ENCODE results near the gene APBB3.

Gene APBB3

DNA sequence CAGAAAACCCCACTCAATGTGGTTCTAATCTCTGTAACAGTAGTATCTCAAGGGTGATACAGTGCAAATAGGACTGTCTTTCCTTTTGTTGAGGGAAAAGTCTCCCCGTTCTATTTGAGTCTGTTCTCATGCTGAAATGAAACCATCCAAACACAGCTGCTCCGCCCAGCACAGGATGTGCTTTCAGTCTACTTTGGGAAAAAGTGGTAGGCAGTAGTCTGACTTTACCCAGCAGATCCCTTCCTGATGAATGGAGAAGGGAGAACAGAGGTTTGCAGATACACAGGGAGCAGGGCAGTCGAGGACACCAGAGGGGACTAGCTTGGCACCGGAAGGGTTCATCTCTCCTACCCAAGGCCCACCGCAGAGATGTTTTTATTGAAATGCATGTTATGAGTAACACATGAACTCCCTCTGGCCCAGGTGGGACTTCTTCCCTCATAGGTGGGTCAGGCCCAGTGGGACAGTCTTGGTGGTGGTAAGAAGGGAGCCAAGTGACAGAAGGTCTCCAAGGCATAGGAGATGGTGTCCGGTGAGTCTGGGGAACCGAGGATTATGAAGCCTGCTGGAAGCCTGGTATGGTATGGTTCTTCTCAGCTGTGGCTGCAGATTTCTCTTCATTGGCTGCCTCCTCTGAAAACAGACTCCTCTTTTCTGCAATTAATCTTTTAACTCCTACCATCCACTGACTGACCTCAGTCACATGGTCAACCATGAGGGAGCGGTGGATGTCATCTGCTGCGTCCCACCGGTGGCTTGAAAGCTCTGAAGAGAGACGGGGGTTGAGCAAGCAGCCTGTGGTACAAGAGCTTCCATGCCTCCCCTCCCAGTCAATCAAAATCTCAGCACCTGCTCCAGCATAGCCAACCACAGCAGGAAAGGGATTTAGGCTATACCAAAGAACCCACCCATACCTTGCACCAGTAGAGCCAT, 14.0 kb downstream of the APBB3 start:
- TF ChIP-seq CTCF (IDR thresholded peaks at IDR 0.05; ENCODE audit: low read length, missing control alignments) = no peak

DNA sequence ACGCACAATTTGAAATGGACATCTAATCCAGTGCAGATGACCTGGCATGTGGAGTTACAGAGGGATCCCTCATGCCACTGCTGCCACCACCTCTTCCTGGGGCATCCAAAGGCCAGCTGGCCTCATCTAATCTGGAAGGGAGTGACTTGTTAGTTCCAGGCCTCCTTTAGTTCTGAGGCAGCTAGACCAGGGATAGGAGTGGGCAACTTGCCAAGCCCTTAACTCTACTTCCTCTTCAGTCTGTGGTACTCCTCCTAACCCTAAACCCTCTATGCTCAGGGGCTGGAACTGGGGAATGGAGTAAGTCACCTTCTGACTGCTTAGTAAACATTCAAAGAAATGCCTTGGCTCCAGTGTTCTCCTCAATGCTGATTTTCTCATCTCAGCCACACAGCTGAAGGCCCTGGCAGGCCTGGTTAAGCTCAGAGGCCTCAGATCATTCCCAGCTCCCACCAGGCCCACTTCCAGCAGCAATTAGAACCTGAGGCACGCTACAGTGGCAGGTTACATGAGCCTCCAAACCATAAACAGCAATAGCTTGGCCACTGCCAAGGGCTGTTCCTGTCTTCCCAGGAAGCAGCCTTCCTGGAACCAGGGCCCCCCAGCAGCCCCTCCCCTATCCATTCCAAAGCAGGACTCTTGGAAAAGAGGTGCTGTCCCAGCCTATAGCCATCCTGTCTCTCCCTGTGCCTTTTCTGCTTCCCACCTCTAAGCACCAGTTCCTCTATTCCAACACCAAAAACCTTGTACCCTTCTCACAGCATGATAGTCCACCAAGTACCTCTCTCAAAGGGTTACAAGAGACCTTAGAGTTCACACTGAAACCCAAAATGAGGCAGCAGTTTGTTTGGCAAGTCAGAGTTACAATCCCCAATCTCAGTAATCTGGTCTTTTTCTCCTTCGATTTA, 14.9 kb downstream of the APBB3 start:
- peak; percentile 58 for DNase-seq (ENCODE audit: low read depth)
- no peak for TF ChIP-seq CTCF (IDR thresholded peaks at IDR 0.05; ENCODE audit: low read length, missing control alignments)

More for the DNA sequence above, 14.0 kb downstream of the APBB3 start:
- no peak for DNase-seq (ENCODE audit: low read depth)
- no peak overlapping the region for H3K4me3 ChIP-seq (replicated peaks; ENCODE audit: low read depth, low read length)

DNA sequence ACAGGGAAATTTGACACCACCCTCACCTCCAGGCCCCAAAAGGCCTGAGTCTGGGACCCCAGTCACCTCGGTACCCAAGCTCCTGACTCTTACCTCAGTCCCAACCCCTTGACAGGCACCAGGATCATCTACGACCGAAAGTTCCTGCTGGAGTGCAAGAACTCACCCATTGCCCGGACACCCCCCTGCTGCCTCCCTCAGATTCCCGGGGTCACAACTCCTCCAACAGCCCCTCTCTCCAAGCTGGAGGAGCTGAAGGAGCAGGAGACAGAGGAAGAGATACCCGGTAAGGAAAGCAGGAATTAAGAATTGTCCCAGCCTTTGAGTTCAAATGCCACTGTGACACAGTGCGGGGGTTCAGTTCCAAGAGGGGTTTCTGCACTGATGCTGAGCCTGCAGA, 15.6 kb downstream of the APBB3 start:
- TF ChIP-seq CTCF (IDR thresholded peaks at IDR 0.05; ENCODE audit: low read length, missing control alignments) = no peak
- DNase-seq (ENCODE audit: low read depth) = no peak
- no peak overlapping the region for H3K4me3 ChIP-seq (replicated peaks; ENCODE audit: low read depth, low read length)

More for the DNA sequence above, 14.9 kb downstream of the APBB3 start:
- no peak overlapping the region for H3K4me3 ChIP-seq (replicated peaks; ENCODE audit: low read depth, low read length)

GRCh38 chr5:140548300-140548688, 16.1 kb downstream of the APBB3 start:
- no peak for TF ChIP-seq CTCF (IDR thresholded peaks at IDR 0.05; ENCODE audit: low read length, missing control alignments)
- no peak for DNase-seq (ENCODE audit: low read depth)
- peak overlapping the region; percentile 51 for H3K4me3 ChIP-seq (replicated peaks; ENCODE audit: low read depth, low read length)

DNA sequence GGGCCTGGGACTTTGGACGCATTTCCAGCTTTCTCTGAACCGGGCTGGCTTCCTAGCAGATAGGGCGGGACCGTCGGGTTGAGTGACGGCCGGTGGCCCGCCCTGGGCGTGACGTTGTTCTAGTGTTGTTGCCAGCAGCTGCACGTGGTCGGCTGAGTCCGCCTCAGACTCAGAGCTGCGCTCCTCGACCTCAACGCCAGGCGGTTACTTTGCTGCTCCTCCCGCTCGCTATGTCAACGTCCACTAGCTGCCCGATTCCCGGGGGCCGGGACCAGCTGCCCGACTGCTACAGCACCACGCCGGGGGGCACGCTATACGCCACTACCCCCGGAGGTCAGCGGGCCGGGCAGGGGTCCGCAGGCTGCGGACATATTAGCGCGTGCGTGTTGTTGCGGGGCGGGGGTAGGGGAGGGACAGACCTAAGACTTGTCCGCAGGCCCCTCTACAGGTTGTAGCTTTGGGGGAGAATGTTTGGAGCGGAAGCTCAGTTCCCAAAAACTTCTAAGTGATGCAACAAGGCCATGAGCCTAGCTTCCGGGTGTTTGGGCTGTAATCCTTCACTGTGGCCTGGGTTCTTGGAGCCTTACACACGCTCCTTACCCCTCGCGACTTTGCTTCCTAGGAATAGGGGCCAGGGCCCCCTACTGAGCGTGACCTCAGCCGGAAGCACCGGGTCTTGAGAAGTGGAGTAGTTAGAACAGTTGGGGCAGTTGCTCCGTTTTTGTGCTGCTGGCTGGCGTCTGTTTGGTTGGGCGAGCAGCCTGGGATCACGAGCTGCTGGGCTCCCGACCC, 16.7 kb downstream of the APBB3 start, which contains the start of gene EIF4EBP3:
TSS of gene EIF4EBP3 (plus strand) at position 155 of the 792 bp plus-strand sequence. CDS start at position 231, 76 bp downstream.
- H3K4me3 ChIP-seq (replicated peaks; ENCODE audit: low read depth, low read length) = peak within 1 kb of the TSS; percentile 51
- TF ChIP-seq CTCF (IDR thresholded peaks at IDR 0.05; ENCODE audit: low read length, missing control alignments) = peak; percentile 59
- peak; percentile 98 for DNase-seq (ENCODE audit: low read depth)

- no peak for DNase-seq (ENCODE audit: low read depth)
- no peak for TF ChIP-seq CTCF (IDR thresholded peaks at IDR 0.05; ENCODE audit: low read length, missing control alignments)
- no peak overlapping the region for H3K4me3 ChIP-seq (replicated peaks; ENCODE audit: low read depth, low read length)
These were observed 17.4 kb downstream of the APBB3 start for GRCh38 chr5:140546851-140547507.

Data from fibroblast of pulmonary artery (primary cell).